GM19328 (cell line): ENCODE measurements around the gene PADI4.
"Not testable (repeated sequence)": the region's sequence is repeated elsewhere in the genome, so short reads cannot be mapped to it uniquely, and the experiment has no call there.

Experiments used
- ATAC-seq: cut with Tn5 transposase; IDR thresholded peaks from one replicate; pipeline ENCODE4 v1.9.1; 2021; ENCODE audit warnings: mild to moderate bottlenecking, moderate library complexity; ENCODE audit not compliant: unreplicated experiment

Gene PADI4

DNA sequence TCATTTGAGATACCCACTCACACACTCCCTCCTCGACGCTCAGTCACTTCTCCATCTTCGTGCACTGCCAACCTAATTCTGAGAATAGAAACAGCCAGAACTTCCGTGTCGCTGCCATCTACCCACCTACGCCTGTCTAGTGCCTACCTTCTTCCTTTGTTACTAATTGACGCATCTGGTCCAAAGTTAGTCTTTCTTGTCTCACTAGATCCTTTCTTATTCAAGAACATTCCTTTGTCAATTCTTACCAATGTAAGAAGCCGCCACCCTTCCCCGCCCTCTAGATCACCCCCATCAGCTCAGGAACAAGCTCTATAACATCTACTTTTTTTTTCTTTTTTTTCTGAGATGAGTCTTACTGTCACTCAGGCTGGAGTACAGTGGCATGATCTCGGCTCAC lies 67.7 kb downstream of the PADI4 start:
- no peak for ATAC-seq

GRCh38 chr1:17377325-17377953 lies 69.4 kb downstream of the PADI4 start:
- ATAC-seq = no peak

DNA sequence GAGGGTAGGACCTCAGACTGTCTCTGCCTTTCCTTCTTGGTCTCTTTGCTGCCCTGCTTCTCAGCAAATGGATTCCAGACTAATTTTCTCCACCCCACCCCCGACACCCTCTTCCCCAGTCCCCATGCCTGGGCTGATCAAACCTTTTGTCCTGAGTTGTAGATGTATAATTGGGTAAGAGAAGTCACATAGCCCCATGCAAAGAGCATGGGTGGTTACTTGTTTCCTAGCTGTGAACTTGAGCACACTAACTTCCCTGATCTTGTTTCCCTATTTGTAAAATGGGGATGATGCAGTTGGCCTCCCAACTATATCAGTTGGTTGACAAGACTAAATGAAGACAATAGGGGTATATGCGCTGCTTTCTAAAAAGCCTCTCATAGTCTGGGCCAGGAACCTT lies 73.2 kb downstream of the PADI4 start:
- ATAC-seq = no peak

DNA sequence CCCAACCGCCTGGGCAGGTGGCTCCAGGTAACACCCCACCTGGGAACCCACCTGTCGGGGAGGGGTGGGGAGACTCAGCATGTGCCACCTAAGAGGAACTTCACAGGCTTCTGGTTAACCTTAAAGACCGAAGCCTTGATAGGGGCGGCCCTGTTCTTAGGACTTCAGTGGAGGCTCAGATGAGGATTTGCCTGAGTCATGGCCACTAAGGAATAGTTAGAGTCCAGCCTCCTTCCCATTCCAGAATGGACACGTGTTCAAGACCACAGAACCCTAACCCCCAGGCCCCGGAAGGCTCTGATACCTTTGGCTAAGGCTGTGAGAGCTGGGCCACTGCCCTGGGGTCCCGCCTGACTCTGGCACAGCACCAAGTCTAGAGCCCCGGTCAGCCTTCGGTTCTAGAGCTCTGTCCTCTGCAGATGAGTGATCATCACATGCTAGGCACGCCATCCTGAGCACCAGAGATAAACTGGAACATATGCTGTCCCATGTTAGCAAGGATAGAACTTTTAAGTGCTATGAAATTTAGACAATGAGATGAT lies 84.3 kb downstream of the PADI4 start:
- no peak for ATAC-seq

GRCh38 chr1:17393230-17393629 lies 85.2 kb downstream of the PADI4 start:
- no peak for ATAC-seq

- no peak for ATAC-seq
Measured at GRCh38 chr1:17397910-17398695, 90.1 kb downstream of the PADI4 start.

- ATAC-seq = no peak
Measured at GRCh38 chr1:17400725-17401341, 92.8 kb downstream of the PADI4 start.

DNA sequence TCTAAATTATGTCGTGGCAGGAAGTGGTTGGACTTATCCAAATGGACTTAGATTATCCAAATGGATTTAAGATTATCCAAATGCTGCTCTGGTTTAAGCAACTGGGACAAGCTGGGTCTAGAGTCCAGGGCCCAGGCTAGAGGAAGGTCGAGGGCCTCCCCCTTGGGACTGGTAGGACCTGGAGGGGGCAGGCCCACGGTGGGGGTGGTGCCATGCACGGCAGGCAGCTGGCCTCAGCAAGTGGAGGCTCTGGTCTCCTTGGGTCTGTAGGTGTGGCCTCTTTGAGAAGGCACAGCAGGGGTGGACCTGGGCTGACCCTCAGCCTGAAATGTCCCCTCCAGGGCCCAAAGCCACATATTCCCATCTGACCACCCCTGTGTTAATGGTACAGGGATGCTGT lies 93.8 kb downstream of the PADI4 start:
- no peak for ATAC-seq

GRCh38 chr1:17403081-17403480 lies 95.1 kb downstream of the PADI4 start:
- no peak for ATAC-seq

- ATAC-seq = no peak
Measured at GRCh38 chr1:17404034-17404684, 96.2 kb downstream of the PADI4 start.

DNA sequence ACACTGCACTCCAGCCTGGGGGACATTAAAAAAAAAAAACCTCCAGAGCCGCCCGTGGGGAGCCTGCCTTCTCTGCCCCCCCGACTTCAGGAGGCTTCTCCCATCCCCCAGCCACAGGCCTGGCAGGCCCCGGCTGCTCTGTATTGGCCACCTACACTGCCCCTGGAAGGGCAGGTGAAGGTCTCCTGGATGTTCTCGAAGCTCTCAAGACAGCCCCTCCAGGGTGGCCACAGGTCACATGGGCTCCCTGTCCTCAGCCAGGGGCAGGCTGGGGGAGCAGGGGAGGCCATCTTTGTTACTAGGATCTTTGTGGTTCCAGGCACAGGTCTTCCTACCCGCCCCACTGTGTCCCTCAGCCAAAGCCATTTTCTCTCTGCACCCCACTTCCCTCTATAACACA lies 96.8 kb downstream of the PADI4 start:
- no peak for ATAC-seq

DNA sequence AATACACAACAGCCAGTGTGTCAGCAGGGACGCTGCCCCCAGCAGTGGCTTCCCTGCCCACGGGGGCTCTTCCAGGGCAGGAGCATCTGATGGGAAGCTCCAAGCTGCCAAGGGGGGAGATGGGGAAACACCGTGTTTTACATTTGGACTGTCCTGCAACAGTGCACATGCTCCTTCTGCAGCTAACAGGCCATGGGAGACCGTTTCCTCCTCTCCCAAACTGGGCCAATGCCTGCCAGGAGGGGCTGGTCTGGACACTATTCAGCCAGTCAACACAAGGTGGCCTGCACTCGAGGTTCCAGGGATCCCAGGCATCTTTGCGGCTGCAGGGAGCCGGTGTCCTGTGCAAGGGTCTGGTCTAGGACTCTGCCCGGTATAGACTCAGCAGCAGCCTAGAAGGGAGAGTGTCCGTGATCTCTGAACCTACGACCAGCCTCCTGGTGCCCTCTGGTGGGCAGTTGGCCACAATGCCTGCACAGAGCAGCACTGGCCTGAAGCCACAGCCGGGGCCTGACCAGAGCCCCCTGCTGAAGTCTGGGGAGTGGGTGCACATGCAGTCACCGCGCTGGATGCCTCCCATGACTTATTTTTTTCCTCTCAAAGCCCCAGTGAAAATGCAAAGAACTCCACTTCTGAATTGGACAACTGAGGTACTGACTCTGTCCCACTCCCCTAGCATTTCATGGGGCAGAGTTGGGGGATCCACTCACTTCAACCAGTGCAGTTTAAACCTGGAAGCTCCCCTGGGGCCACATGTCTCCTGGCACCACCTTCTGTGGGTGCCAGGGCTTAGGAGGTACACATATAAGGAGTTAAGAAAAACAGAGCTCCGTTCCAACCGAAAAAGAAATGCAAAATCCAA lies 98.1 kb downstream of the PADI4 start:
- ATAC-seq = no peak

GRCh38 chr1:17406760-17407475 lies 98.9 kb downstream of the PADI4 start:
- ATAC-seq = not testable (repeated sequence)

DNA sequence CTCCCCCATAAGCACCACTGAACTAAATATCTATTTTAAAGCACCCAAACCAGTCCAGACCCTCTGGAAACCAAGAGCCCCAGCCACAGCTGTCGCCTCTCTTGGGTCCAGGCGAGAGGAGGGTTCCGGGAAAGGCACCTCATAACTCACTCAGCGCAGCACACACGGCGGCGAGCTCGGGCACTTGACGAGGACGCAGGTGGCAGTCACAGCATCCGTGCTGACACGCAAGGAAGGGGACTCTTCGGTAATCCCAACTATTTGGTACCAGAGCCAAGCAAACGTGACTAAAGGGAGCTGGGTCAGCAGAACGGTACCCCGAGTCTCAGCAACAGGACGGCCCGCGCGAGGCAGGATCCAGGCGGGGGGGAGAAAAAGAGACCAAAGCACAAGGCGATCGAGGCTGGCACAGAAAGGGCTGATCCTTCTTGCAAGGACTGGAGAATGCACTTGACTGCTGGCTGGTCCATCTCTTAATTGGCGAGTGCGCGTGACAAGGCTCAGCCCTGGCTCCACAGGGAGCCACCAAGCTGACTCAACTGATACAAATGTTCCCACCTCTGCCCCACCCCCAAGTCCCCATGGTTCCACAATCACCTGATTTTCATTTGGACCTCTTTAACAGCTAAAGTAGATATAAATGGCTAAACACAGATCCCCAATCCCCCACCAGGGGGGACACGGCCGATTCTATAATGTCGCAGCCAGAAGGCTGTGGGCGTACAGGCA lies 100.0 kb downstream of the PADI4 start:
- not testable (repeated sequence) for ATAC-seq

GRCh38 chr1:17409391-17409811 lies 101.4 kb downstream of the PADI4 start:
- no peak for ATAC-seq

- ATAC-seq = no peak
Measured at GRCh38 chr1:17412093-17412870, 104.3 kb downstream of the PADI4 start.
